WTC11 (cell line): Measurements from ENCODE around the gene GALNT18.

Experiments
- JAZF1 ChIP-seq: fragments of 250-450 bp; sonication (Bioruptor Pico); IDR thresholded peaks from 2 replicates; pipeline ENCODE4 v1.9.0; 2021; ENCODE audit warnings: moderate library complexity, mild to moderate bottlenecking, inconsistent platforms
- SP1 ChIP-seq: sonication (generic); formaldehyde crosslinking; conservative IDR thresholded peaks from 2 replicates; pipeline ENCODE4 v1.8.1; 2022; ENCODE audit warnings: missing genetic modification reagents
- TEAD4 ChIP-seq: sonication (generic); formaldehyde crosslinking; IDR thresholded peaks from 2 replicates; pipeline ENCODE4 v1.8.0; 2022; ENCODE audit warnings: mild to moderate bottlenecking, missing genetic modification reagents
- ZNF232 ChIP-seq: sonication (generic); formaldehyde crosslinking; IDR thresholded peaks from 2 replicates; pipeline ENCODE4 v1.8.0; 2022; ENCODE audit warnings: mild to moderate bottlenecking, missing genetic modification reagents
- ZNF423 ChIP-seq: fragments of 250-450 bp; sonication (Bioruptor Pico); IDR thresholded peaks from 2 replicates; pipeline ENCODE4 v2.1.2; 2022; ENCODE audit warnings: mild to moderate bottlenecking, moderate library complexity
- TF ChIP-seq, protein P1 (sequence below): fragments of 200-600 bp; IDR thresholded peaks from 2 replicates; pipeline ENCODE4 v1.8.0; 2022; ENCODE audit warnings: antibody characterized with exemption
- TF ChIP-seq, protein P2 (sequence below): sonication (generic); formaldehyde crosslinking; conservative IDR thresholded peaks from 2 replicates; pipeline ENCODE4 v1.8.1; 2023; ENCODE audit warnings: mild to moderate bottlenecking, low read depth, missing genetic modification reagents, moderate library complexity
- TF ChIP-seq, protein P3 (sequence below): sonication (generic); formaldehyde crosslinking; IDR thresholded peaks from 2 replicates; pipeline ENCODE4 v1.8.1; 2023; ENCODE audit warnings: mild to moderate bottlenecking, missing genetic modification reagents, moderate library complexity
- TF ChIP-seq, protein P4 (sequence below): sonication (generic); formaldehyde crosslinking; IDR thresholded peaks from 2 replicates; pipeline ENCODE4 v1.8.1; 2022; ENCODE audit warnings: mild to moderate bottlenecking, missing genetic modification reagents, moderate library complexity, borderline replicate concordance
- TF ChIP-seq, protein P5 (sequence below): sonication (generic); formaldehyde crosslinking; IDR thresholded peaks from 2 replicates; pipeline ENCODE4 v1.8.1; 2022; ENCODE audit warnings: low read depth, missing genetic modification reagents, borderline replicate concordance
- TF ChIP-seq, protein P6 (sequence below): sonication (generic); formaldehyde crosslinking; IDR thresholded peaks from 2 replicates; pipeline ENCODE4 v1.8.1; 2023; ENCODE audit warnings: mild to moderate bottlenecking, moderate library complexity, missing genetic modification reagents
- TF ChIP-seq, protein P7 (sequence below): sonication (generic); formaldehyde crosslinking; IDR thresholded peaks from 2 replicates; pipeline ENCODE4 v1.8.1; 2022; ENCODE audit warnings: missing genetic modification reagents, borderline replicate concordance

DNA sequence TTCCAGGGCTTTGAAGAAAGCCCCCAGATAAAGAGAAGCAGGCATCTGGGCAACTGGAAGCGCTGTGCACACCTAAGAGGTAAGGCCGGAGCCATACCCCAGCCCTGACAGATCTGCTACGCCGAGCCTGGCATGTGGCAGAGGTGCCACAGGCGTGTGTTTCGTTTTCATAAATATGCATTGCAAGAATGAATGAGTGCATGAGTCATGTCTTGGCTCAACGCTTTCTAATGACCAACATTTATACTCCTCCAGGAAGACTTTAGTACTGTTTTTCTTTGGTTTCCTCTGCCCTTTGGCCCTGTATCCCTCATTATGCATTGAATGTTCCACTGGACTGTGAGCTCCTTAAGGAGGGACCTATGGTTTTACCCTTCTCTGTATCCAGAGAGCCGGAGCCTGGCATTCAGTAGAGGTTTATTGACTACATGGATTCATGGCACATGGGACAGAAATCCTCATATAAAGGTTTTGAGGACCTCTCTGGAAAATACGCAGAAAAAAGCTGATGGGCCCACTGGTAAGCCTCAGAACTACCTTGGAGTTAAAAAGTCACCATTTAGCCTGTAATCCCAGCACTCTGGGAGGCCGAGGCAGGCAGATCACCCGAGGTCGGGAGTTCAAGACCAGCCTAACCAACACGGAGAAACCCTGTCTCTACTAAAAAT lies 229.9 kb downstream of the GALNT18 start:
- TF ChIP-seq, protein P1, sequence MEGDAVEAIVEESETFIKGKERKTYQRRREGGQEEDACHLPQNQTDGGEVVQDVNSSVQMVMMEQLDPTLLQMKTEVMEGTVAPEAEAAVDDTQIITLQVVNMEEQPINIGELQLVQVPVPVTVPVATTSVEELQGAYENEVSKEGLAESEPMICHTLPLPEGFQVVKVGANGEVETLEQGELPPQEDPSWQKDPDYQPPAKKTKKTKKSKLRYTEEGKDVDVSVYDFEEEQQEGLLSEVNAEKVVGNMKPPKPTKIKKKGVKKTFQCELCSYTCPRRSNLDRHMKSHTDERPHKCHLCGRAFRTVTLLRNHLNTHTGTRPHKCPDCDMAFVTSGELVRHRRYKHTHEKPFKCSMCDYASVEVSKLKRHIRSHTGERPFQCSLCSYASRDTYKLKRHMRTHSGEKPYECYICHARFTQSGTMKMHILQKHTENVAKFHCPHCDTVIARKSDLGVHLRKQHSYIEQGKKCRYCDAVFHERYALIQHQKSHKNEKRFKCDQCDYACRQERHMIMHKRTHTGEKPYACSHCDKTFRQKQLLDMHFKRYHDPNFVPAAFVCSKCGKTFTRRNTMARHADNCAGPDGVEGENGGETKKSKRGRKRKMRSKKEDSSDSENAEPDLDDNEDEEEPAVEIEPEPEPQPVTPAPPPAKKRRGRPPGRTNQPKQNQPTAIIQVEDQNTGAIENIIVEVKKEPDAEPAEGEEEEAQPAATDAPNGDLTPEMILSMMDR: no peak
- TF ChIP-seq SP1: no peak
- no peak for TF ChIP-seq ZNF423 (CRISPR knock-in tag)
- TF ChIP-seq, protein P2, sequence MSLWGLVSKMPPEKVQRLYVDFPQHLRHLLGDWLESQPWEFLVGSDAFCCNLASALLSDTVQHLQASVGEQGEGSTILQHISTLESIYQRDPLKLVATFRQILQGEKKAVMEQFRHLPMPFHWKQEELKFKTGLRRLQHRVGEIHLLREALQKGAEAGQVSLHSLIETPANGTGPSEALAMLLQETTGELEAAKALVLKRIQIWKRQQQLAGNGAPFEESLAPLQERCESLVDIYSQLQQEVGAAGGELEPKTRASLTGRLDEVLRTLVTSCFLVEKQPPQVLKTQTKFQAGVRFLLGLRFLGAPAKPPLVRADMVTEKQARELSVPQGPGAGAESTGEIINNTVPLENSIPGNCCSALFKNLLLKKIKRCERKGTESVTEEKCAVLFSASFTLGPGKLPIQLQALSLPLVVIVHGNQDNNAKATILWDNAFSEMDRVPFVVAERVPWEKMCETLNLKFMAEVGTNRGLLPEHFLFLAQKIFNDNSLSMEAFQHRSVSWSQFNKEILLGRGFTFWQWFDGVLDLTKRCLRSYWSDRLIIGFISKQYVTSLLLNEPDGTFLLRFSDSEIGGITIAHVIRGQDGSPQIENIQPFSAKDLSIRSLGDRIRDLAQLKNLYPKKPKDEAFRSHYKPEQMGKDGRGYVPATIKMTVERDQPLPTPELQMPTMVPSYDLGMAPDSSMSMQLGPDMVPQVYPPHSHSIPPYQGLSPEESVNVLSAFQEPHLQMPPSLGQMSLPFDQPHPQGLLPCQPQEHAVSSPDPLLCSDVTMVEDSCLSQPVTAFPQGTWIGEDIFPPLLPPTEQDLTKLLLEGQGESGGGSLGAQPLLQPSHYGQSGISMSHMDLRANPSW (CRISPR knock-in tag): no peak
- TF ChIP-seq, protein P3, sequence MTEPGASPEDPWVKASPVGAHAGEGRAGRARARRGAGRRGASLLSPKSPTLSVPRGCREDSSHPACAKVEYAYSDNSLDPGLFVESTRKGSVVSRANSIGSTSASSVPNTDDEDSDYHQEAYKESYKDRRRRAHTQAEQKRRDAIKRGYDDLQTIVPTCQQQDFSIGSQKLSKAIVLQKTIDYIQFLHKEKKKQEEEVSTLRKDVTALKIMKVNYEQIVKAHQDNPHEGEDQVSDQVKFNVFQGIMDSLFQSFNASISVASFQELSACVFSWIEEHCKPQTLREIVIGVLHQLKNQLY (CRISPR knock-in tag): no peak
- TF ChIP-seq, protein P4, sequence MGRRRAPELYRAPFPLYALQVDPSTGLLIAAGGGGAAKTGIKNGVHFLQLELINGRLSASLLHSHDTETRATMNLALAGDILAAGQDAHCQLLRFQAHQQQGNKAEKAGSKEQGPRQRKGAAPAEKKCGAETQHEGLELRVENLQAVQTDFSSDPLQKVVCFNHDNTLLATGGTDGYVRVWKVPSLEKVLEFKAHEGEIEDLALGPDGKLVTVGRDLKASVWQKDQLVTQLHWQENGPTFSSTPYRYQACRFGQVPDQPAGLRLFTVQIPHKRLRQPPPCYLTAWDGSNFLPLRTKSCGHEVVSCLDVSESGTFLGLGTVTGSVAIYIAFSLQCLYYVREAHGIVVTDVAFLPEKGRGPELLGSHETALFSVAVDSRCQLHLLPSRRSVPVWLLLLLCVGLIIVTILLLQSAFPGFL (CRISPR knock-in tag): no peak
- TF ChIP-seq, protein P5, sequence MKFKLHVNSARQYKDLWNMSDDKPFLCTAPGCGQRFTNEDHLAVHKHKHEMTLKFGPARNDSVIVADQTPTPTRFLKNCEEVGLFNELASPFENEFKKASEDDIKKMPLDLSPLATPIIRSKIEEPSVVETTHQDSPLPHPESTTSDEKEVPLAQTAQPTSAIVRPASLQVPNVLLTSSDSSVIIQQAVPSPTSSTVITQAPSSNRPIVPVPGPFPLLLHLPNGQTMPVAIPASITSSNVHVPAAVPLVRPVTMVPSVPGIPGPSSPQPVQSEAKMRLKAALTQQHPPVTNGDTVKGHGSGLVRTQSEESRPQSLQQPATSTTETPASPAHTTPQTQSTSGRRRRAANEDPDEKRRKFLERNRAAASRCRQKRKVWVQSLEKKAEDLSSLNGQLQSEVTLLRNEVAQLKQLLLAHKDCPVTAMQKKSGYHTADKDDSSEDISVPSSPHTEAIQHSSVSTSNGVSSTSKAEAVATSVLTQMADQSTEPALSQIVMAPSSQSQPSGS (CRISPR knock-in tag): no peak
- no peak for TF ChIP-seq JAZF1
- TF ChIP-seq TEAD4 (CRISPR knock-in tag): no peak
- TF ChIP-seq, protein P6, sequence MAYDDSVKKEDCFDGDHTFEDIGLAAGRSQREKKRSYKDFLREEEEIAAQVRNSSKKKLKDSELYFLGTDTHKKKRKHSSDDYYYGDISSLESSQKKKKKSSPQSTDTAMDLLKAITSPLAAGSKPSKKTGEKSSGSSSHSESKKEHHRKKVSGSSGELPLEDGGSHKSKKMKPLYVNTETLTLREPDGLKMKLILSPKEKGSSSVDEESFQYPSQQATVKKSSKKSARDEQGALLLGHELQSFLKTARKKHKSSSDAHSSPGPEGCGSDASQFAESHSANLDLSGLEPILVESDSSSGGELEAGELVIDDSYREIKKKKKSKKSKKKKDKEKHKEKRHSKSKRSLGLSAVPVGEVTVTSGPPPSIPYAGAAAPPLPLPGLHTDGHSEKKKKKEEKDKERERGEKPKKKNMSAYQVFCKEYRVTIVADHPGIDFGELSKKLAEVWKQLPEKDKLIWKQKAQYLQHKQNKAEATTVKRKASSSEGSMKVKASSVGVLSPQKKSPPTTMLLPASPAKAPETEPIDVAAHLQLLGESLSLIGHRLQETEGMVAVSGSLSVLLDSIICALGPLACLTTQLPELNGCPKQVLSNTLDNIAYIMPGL (CRISPR knock-in tag): no peak
- TF ChIP-seq, protein P7, sequence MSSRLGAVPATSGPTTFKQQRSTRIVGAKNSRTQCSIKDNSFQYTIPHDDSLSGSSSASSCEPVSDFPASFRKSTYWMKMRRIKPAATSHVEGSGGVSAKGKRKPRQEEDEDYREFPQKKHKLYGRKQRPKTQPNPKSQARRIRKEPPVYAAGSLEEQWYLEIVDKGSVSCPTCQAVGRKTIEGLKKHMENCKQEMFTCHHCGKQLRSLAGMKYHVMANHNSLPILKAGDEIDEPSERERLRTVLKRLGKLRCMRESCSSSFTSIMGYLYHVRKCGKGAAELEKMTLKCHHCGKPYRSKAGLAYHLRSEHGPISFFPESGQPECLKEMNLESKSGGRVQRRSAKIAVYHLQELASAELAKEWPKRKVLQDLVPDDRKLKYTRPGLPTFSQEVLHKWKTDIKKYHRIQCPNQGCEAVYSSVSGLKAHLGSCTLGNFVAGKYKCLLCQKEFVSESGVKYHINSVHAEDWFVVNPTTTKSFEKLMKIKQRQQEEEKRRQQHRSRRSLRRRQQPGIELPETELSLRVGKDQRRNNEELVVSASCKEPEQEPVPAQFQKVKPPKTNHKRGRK (CRISPR knock-in tag): no peak
- no peak for TF ChIP-seq ZNF232 (CRISPR knock-in tag)
